ENCODE measurements around the gene PGRMC2. TPM values are rescaled to one million over a fixed set of nuclear protein-coding genes. Genes with fewer than 3 reads are reported as not detected.

PGRMC2 gene, protein sequence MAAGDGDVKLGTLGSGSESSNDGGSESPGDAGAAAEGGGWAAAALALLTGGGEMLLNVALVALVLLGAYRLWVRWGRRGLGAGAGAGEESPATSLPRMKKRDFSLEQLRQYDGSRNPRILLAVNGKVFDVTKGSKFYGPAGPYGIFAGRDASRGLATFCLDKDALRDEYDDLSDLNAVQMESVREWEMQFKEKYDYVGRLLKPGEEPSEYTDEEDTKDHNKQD
- 10 to 100 TPM in 3 of 4 donors, 1 to 10 TPM in 1; 8.3 to 26.7 (median 13.0) TPM for total RNA-seq

DNA sequence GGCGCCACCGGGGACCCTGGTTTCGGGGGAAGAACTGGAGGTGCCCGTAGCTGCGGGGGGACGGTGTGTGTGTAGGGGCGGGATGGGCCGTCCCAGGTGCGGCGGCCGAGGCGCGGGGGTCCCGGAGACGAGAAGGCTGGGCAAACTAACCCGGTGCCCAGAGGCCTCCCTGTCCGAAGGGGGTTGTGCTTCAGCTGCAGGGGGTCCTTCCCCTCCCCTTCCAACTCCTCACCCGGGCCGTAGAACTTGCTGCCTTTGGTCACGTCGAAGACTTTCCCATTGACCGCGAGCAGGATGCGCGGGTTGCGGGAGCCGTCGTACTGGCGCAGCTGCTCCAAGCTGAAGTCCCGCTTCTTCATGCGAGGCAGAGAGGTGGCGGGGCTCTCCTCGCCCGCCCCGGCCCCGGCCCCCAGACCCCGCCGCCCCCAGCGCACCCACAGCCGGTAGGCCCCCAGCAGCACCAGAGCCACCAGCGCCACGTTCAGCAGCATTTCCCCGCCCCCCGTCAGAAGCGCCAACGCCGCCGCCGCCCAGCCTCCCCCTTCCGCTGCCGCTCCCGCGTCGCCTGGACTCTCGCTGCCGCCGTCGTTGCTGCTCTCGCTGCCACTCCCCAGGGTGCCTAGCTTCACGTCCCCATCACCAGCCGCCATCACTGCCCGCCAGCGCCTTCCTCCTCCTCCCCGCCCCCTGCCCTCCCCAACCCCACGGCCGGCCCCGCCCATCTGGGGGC, at the start of gene PGRMC2:
Gene PGRMC2 (minus strand): TSS at position 673 of the 730 bp plus-strand sequence. CDS start 23 bp downstream, at position 650.
- ATAC-seq = peak; percentile 8 to 18
- in situ Hi-C loops (cut with MboI; ENCODE audit: low sequenced_read_pairs in 4 of 4) (loop anchor here in 1 of 4 donors (25.0 kb wide), 1 partner anchor 525 kb away; the partner anchor contains the start of gene JADE1), intact Hi-C loops (cut with DNase I; ENCODE audit: low total_unique reads) (loop anchor here (5.0 kb wide), 6 partner anchors 70 to 805 kb away; partner anchors contain the start of genes ABHD18, LARP1B, MFSD8 and SCLT1)
- TF ChIP-seq, protein P1, sequence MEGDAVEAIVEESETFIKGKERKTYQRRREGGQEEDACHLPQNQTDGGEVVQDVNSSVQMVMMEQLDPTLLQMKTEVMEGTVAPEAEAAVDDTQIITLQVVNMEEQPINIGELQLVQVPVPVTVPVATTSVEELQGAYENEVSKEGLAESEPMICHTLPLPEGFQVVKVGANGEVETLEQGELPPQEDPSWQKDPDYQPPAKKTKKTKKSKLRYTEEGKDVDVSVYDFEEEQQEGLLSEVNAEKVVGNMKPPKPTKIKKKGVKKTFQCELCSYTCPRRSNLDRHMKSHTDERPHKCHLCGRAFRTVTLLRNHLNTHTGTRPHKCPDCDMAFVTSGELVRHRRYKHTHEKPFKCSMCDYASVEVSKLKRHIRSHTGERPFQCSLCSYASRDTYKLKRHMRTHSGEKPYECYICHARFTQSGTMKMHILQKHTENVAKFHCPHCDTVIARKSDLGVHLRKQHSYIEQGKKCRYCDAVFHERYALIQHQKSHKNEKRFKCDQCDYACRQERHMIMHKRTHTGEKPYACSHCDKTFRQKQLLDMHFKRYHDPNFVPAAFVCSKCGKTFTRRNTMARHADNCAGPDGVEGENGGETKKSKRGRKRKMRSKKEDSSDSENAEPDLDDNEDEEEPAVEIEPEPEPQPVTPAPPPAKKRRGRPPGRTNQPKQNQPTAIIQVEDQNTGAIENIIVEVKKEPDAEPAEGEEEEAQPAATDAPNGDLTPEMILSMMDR (IDR thresholded peaks at IDR 0.05 in 4 of 5, conservative IDR thresholded peaks at IDR 0.05 in 1 of 5) = no peak
- TF ChIP-seq POLR2A (IDR thresholded peaks at IDR 0.05) = peak in 1 of 2 donors; percentile 63
- no peaks in the 10 kb centered on the region for H3K36me3 ChIP-seq
- peak within 1 kb of the TSS; percentile 90 to 100 (median 96) for H3K27ac ChIP-seq
- peaks cover 29 to 36% of the 10 kb centered on the region in 2 donors for H3K4me1 ChIP-seq
- no peaks in the 10 kb centered on the region for H3K27me3 ChIP-seq
- peak within 1 kb of the TSS; percentile 81 to 98 (median 92) for H3K4me3 ChIP-seq
- DNase-seq = peak; percentile 17 to 25
- no peaks in the 10 kb centered on the region for H3K9me3 ChIP-seq

DNA sequence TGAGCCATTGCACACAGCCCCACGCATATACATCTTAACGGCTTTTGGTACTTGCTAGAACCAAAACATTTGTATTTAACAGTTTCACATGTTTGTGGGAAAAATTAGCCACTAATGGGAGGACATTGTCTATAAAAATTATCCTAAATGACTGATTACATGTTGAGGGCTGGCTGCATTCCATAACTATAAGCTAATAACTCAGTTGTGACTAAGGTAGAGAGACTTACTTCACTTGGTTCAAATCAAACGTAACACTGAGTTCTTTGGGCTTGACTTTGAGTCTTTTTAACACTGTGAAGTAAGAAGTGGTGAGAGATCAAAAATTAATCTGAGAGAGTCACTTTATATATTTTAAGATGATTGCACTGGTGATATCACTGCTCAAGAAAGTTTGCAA, 47.9 kb upstream of the PGRMC2 start:
- no peak overlapping the region for H3K27ac ChIP-seq
- H3K4me1 ChIP-seq = no peaks in the 10 kb centered on the region
- H3K36me3 ChIP-seq = no peaks in the 10 kb centered on the region
- H3K4me3 ChIP-seq = no peak overlapping the region
- no peaks in the 10 kb centered on the region for H3K27me3 ChIP-seq
- intact Hi-C loops (cut with DNase I; ENCODE audit: low total_unique reads) (no loop called here), in situ Hi-C loops (cut with MboI; ENCODE audit: low sequenced_read_pairs in 4 of 4) (no loop called here)
- ATAC-seq (no peak), DNase-seq (no peak)
- no peaks in the 10 kb centered on the region for H3K9me3 ChIP-seq
- TF ChIP-seq POLR2A (IDR thresholded peaks at IDR 0.05) = no peak
- TF ChIP-seq, protein P1 (IDR thresholded peaks at IDR 0.05 in 4 of 5, conservative IDR thresholded peaks at IDR 0.05 in 1 of 5) = no peak

DNA sequence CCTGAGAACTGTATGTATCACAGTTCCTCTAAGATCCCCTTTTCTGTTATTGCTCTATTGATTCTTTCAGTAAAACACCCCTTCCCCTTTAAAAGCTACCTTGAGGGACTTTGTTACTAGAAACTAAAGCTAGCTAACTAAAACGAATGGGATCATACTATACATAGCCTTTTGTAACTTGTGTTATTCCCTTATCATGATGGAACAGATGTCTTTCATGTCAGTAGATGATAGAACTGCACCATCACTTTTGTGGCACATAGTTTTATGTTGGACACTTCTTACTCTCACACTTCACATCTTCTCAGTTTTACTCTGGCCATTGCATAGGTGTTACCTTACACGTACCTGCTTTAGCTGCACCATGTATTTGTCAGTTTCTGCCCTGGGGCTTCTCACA, 46.6 kb upstream of the PGRMC2 start:
- Histone ChIP-seq H3K27ac (no peak overlapping the region), H3K36me3 (no peaks in the 10 kb centered on the region), H3K9me3 (no peaks in the 10 kb centered on the region), H3K27me3 (no peaks in the 10 kb centered on the region), H3K4me1 (no peaks in the 10 kb centered on the region), H3K4me3 (no peak overlapping the region)
- ATAC-seq (no peak), DNase-seq (no peak)
- TF ChIP-seq, protein P1 (IDR thresholded peaks at IDR 0.05 in 4 of 5, conservative IDR thresholded peaks at IDR 0.05 in 1 of 5) = no peak
- no peak for TF ChIP-seq POLR2A (IDR thresholded peaks at IDR 0.05)
- in situ Hi-C loops (cut with MboI; ENCODE audit: low sequenced_read_pairs in 4 of 4) (no loop called here), intact Hi-C loops (cut with DNase I; ENCODE audit: low total_unique reads) (no loop called here)

DNA sequence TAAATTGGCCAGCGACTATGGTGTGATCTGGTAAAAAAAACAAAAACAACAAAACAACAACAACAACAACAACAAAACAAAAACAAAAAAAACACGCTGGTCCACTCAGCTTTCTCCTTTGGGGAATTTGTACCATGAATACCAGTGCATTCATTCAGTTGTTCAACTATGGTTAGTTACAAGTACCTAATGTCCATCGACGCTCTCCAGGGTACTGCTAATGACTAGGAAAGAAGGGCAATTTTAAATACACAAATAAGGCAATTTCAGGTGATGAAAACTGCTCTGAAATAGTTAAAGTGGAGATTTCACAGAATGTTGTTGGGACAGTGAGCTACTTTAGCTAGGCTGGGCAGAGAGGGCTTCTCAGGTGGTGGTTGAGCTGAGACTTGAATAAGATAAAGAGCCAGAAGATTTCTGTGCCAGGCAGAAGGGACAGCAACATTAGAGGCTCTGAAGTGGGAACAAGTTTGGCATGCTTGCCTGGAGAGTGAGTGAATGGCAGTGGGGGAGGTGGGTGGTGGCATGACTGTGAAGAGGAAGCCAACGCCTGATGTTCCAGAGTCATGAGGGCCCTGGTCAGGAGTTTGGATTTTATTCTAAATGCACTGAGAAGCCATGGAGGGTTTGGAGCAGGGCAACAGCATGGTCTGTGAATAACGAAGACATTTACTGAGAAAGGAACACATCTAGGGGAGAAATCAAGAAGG, 45.9 kb upstream of the PGRMC2 start:
- in situ Hi-C loops (cut with MboI; ENCODE audit: low sequenced_read_pairs in 4 of 4) = no loop called here
- H3K36me3 ChIP-seq = no peaks in the 10 kb centered on the region
- no peak overlapping the region for H3K27ac ChIP-seq
- H3K9me3 ChIP-seq = no peaks in the 10 kb centered on the region
- no peaks in the 10 kb centered on the region for H3K4me1 ChIP-seq
- no peak overlapping the region for H3K4me3 ChIP-seq
- no peaks in the 10 kb centered on the region for H3K27me3 ChIP-seq
- DNase-seq (no peak), ATAC-seq (no peak)
- intact Hi-C loops (cut with DNase I; ENCODE audit: low total_unique reads) = no loop called here
- TF ChIP-seq, protein P1 (IDR thresholded peaks at IDR 0.05 in 4 of 5, conservative IDR thresholded peaks at IDR 0.05 in 1 of 5) = no peak
- no peak for TF ChIP-seq POLR2A (IDR thresholded peaks at IDR 0.05)

All from gastrocnemius medialis (tissue), 4 donors.